ENCODE measurements around the gene TRAF3.
"Not testable (repeated sequence)": the region's sequence is repeated elsewhere in the genome, so short reads cannot be mapped to it uniquely, and the experiment has no call there.

Gene TRAF3

GRCh38 chr14:102833991-102834390 lies 56.7 kb downstream of the TRAF3 start:
- Histone ChIP-seq H3K27ac (ENCODE audit: low read depth, low read length) (no peak overlapping the region), H3K4me3 (ENCODE audit: insufficient read depth, low read length, poor library complexity, severe bottlenecking) (no peak overlapping the region), H4K20me1 (ENCODE audit: low read depth, low read length) (no peaks in the 10 kb centered on the region), H3K36me3 (ENCODE audit: low read length) (no peaks in the 10 kb centered on the region), H3K9me3 (ENCODE audit: insufficient read depth, low read length) (no peaks in the 10 kb centered on the region), H3K4me2 (ENCODE audit: low read depth, low read length, poor library complexity, severe bottlenecking) (no peak overlapping the region), H3K9ac (ENCODE audit: low read length) (no peak overlapping the region), H3K9me2 (replicated peaks; ENCODE audit: insufficient read depth, low read length) (no peaks in the 10 kb centered on the region), H3F3A (ENCODE audit: insufficient read depth) (no peaks in the 10 kb centered on the region), H3K79me2 (ENCODE audit: insufficient read depth, low read length) (no peaks in the 10 kb centered on the region), H2AFZ (ENCODE audit: low read depth, low read length, severe bottlenecking) (no peak overlapping the region), H3K27me3 (ENCODE audit: low read length) (no peaks in the 10 kb centered on the region)
- TF ChIP-seq EZH2phosphoT487 (conservative IDR thresholded peaks at IDR 0.05; ENCODE audit: low read length) (no peak), CTCF (IDR thresholded peaks at IDR 0.05; ENCODE audit: insufficient read depth, low read length, poor library complexity, severe bottlenecking) (no peak)

- no peaks in the 10 kb centered on the region for H3K27me3 ChIP-seq (ENCODE audit: low read length)
- H3K9me2 ChIP-seq (replicated peaks; ENCODE audit: insufficient read depth, low read length): no peaks in the 10 kb centered on the region
- H3K36me3 ChIP-seq (ENCODE audit: low read length): no peaks in the 10 kb centered on the region
- no peak overlapping the region for H3K27ac ChIP-seq (ENCODE audit: low read depth, low read length)
- H3K79me2 ChIP-seq (ENCODE audit: insufficient read depth, low read length): no peaks in the 10 kb centered on the region
- no peaks in the 10 kb centered on the region for H4K20me1 ChIP-seq (ENCODE audit: low read depth, low read length)
- no peak overlapping the region for H3K9ac ChIP-seq (ENCODE audit: low read length)
- H2AFZ ChIP-seq (ENCODE audit: low read depth, low read length, severe bottlenecking): no peak overlapping the region
- no peaks in the 10 kb centered on the region for H3K9me3 ChIP-seq (ENCODE audit: insufficient read depth, low read length)
- H3F3A ChIP-seq (ENCODE audit: insufficient read depth): no peaks in the 10 kb centered on the region
- no peak overlapping the region for H3K4me3 ChIP-seq (ENCODE audit: insufficient read depth, low read length, poor library complexity, severe bottlenecking)
- no peak overlapping the region for H3K4me2 ChIP-seq (ENCODE audit: low read depth, low read length, poor library complexity, severe bottlenecking)
- TF ChIP-seq CTCF (IDR thresholded peaks at IDR 0.05; ENCODE audit: insufficient read depth, low read length, poor library complexity, severe bottlenecking) (no peak), EZH2phosphoT487 (conservative IDR thresholded peaks at IDR 0.05; ENCODE audit: low read length) (no peak)
These were observed 58.7 kb downstream of the TRAF3 start for GRCh38 chr14:102835959-102836358.

GRCh38 chr14:102837120-102837519 lies 59.9 kb downstream of the TRAF3 start:
- H3F3A ChIP-seq (ENCODE audit: insufficient read depth); H3K9me3 ChIP-seq (ENCODE audit: insufficient read depth, low read length); H3K79me2 ChIP-seq (ENCODE audit: insufficient read depth, low read length); H4K20me1 ChIP-seq (ENCODE audit: low read depth, low read length); H3K4me3 ChIP-seq (ENCODE audit: insufficient read depth, low read length, poor library complexity, severe bottlenecking); H3K27me3 ChIP-seq (ENCODE audit: low read length); H2AFZ ChIP-seq (ENCODE audit: low read depth, low read length, severe bottlenecking); H3K36me3 ChIP-seq (ENCODE audit: low read length); H3K9me2 ChIP-seq (replicated peaks; ENCODE audit: insufficient read depth, low read length); H3K4me2 ChIP-seq (ENCODE audit: low read depth, low read length, poor library complexity, severe bottlenecking); H3K9ac ChIP-seq (ENCODE audit: low read length); H3K27ac ChIP-seq (ENCODE audit: low read depth, low read length): not testable (repeated sequence)

GRCh38 chr14:102838501-102838900 lies 61.3 kb downstream of the TRAF3 start:
- Histone ChIP-seq H4K20me1 (ENCODE audit: low read depth, low read length) (no peaks in the 10 kb centered on the region), H3K27ac (ENCODE audit: low read depth, low read length) (no peak overlapping the region), H3K4me3 (ENCODE audit: insufficient read depth, low read length, poor library complexity, severe bottlenecking) (no peak overlapping the region), H3K27me3 (ENCODE audit: low read length) (no peaks in the 10 kb centered on the region), H3K9me2 (replicated peaks; ENCODE audit: insufficient read depth, low read length) (no peaks in the 10 kb centered on the region), H3K79me2 (ENCODE audit: insufficient read depth, low read length) (no peaks in the 10 kb centered on the region), H3F3A (ENCODE audit: insufficient read depth) (no peaks in the 10 kb centered on the region), H3K9me3 (ENCODE audit: insufficient read depth, low read length) (no peaks in the 10 kb centered on the region), H3K9ac (ENCODE audit: low read length) (no peak overlapping the region), H3K4me2 (ENCODE audit: low read depth, low read length, poor library complexity, severe bottlenecking) (no peak overlapping the region), H3K36me3 (ENCODE audit: low read length) (no peaks in the 10 kb centered on the region), H2AFZ (ENCODE audit: low read depth, low read length, severe bottlenecking) (no peak overlapping the region)
- TF ChIP-seq EZH2phosphoT487 (conservative IDR thresholded peaks at IDR 0.05; ENCODE audit: low read length) (no peak), CTCF (IDR thresholded peaks at IDR 0.05; ENCODE audit: insufficient read depth, low read length, poor library complexity, severe bottlenecking) (no peak)
